Measurements from ENCODE around the gene RAB9A. TPM values are rescaled to one million over a fixed set of nuclear protein-coding genes. Genes with fewer than 3 reads are reported as not detected.

RAB9A gene
- total RNA-seq, 2 experiments from 2014 or later = 26.6 to 29.6 TPM

Other genes starting within 250 kb of the RAB9A start
- 1 to 10 TPM; 1.1 to 1.4 TPM for gene EGFL6, start 119.5 kb upstream of the RAB9A start, total RNA-seq
- gene TCEANC, start 36.0 kb upstream of the RAB9A start, total RNA-seq = 1 to 10 TPM; 1.2 to 1.6 TPM
- gene TRAPPC2, start 45.5 kb downstream of the RAB9A start, total RNA-seq = 10 to 100 TPM; 15.0 to 17.0 TPM
- 10 to 100 TPM; 22.9 to 25.3 TPM for gene OFD1, start 45.6 kb downstream of the RAB9A start, total RNA-seq
- not detected for gene GPM6B, start 128.0 kb downstream of the RAB9A start, total RNA-seq